Peyer's patch (tissue), 4 donors: Measurements from ENCODE around the gene SLC44A4.

Source experiments
- CTCF ChIP-seq, 6 experiments: fragments of 450-650 bp in 4 of 6; fragments of 200-600 bp in 2 of 6; sonication (generic) in 1 of 6; IDR thresholded peaks; one replicate each; pipeline ENCODE4 v1.5.1; 2017 to 2019; ENCODE audit warnings: antibody characterized with exemption in 6 of 6, mild to moderate bottlenecking in 3 of 6, moderate library complexity in 1 of 6
- POLR2A ChIP-seq, 2 donors: fragments of 450-650 bp; IDR thresholded peaks; one replicate each; pipeline ENCODE4 v1.5.1; 2017; ENCODE audit warnings: antibody characterized with exemption in 2 of 2, mild to moderate bottlenecking in 2 of 2, moderate library complexity in 2 of 2

GRCh38 chr6:31879901-31880300, 1.1 kb upstream of the SLC44A4 start:
- no peak for TF ChIP-seq CTCF (IDR thresholded peaks at IDR 0.05)
- no peak for TF ChIP-seq POLR2A (IDR thresholded peaks at IDR 0.05)
